ENCODE results near the gene RAPGEF1. TPM values are rescaled to one million over a fixed set of nuclear protein-coding genes. Genes with fewer than 3 reads are reported as not detected.

The RAPGEF1 gene
- total RNA-seq, 6 experiments from 2014 or later = 22.9 to 53.6 (median 30.2) TPM

DNA sequence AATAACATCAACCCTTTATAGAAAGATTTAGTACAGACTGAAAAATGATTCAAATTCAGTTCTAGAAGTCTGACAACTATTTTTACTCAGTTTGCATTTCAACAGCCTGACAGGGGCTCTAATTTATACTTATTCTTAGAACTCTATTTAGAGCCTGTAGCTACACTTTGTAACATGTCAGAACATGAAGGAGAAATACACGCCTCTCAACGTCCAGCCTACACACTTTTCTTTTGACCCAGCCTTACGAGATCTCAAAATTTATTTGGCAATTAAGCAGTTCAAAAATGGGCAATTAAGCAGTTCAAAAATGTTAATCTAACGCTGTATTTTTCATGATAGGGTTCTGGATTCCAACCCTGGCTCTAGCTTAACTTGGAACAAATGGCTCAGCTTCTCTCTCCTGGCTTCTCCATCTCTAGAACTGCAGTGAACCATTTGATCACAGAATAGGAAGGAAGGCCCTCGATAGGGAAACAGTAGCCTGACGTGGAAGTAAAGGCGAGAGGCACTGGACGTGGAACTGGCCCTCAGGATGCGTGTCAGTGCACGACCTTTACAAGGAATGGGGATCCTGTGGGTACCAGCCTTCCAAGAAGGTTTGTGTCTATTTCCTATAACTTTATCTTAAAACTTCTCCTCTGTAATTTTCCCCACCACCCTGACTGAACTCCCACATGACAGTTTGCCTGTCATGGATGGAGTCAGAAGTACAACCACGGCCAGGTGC lies 128.1 kb downstream of the RAPGEF1 start:
- intact Hi-C loops (cut with DNase I) = no loop called here
- DNase-seq = peak in 1 of 3 donors; percentile 11
- ATAC-seq = no peak

DNA sequence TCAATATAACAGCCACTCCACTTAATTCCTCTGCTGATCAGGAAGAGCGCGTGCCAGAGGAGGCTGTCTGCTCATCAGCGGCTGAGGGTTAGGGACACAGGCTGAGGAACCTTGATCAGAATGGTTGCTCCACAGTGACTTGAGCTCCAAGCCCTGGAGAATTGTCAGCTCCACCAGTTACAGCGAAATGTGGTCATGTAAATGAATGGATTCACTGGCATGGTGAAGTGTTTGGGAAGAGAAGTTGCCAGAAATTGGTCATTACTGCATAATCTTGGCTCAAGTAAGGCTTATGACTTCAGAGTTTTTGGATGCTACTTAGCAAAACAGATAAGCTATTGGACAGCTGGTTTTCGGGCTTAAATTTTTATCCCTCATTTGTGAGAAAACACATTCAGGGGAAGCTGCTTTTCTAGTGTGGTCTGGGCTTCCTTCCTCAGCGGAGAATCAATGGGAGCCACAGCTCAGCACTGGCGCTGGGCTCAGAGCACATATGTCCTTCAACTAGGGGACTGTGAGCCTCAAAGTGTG lies 129.6 kb downstream of the RAPGEF1 start:
- intact Hi-C loops (cut with DNase I) = no loop called here
- TF ChIP-seq, protein P1, sequence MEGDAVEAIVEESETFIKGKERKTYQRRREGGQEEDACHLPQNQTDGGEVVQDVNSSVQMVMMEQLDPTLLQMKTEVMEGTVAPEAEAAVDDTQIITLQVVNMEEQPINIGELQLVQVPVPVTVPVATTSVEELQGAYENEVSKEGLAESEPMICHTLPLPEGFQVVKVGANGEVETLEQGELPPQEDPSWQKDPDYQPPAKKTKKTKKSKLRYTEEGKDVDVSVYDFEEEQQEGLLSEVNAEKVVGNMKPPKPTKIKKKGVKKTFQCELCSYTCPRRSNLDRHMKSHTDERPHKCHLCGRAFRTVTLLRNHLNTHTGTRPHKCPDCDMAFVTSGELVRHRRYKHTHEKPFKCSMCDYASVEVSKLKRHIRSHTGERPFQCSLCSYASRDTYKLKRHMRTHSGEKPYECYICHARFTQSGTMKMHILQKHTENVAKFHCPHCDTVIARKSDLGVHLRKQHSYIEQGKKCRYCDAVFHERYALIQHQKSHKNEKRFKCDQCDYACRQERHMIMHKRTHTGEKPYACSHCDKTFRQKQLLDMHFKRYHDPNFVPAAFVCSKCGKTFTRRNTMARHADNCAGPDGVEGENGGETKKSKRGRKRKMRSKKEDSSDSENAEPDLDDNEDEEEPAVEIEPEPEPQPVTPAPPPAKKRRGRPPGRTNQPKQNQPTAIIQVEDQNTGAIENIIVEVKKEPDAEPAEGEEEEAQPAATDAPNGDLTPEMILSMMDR (IDR thresholded peaks at IDR 0.05) = no peak
- TF ChIP-seq POLR2A (IDR thresholded peaks at IDR 0.05) = no peak
- WGBS (ENCODE audit: insufficient coverage, low coverage, low lambda C conversion rate, missing lambda C conversion rate) = 84% methylated on average over 6 of the region's 7 CpGs
- Histone ChIP-seq H3K27ac (no peak overlapping the region), H3K27me3 (no peaks in the 10 kb centered on the region), H3K4me1 (peaks cover 0 to 12% (median 6%) of the 10 kb centered on the region in 4 donors), H3K4me3 (no peak overlapping the region), H3K36me3 (peaks cover 0 to 5% (median 3%) of the 10 kb centered on the region in 4 donors), H3K9me3 (no peaks in the 10 kb centered on the region)
- DNase-seq (peak in 1 of 3 donors; percentile 3), ATAC-seq (no peak)

More for the DNA sequence above, 128.1 kb downstream of the RAPGEF1 start:
- Histone ChIP-seq H3K27ac (no peak overlapping the region), H3K36me3 (peaks cover 0 to 5% (median 4%) of the 10 kb centered on the region in 4 donors), H3K4me3 (no peak overlapping the region), H3K4me1 (peaks cover 0 to 10% (median 3%) of the 10 kb centered on the region in 4 donors), H3K27me3 (no peaks in the 10 kb centered on the region), H3K9me3 (no peaks in the 10 kb centered on the region)
- WGBS (ENCODE audit: insufficient coverage, low coverage, low lambda C conversion rate, missing lambda C conversion rate) = 95% methylated on average over 11 of the region's 11 CpGs
- TF ChIP-seq POLR2A (IDR thresholded peaks at IDR 0.05) = no peak
- TF ChIP-seq, protein P1 (IDR thresholded peaks at IDR 0.05) = no peak

DNA sequence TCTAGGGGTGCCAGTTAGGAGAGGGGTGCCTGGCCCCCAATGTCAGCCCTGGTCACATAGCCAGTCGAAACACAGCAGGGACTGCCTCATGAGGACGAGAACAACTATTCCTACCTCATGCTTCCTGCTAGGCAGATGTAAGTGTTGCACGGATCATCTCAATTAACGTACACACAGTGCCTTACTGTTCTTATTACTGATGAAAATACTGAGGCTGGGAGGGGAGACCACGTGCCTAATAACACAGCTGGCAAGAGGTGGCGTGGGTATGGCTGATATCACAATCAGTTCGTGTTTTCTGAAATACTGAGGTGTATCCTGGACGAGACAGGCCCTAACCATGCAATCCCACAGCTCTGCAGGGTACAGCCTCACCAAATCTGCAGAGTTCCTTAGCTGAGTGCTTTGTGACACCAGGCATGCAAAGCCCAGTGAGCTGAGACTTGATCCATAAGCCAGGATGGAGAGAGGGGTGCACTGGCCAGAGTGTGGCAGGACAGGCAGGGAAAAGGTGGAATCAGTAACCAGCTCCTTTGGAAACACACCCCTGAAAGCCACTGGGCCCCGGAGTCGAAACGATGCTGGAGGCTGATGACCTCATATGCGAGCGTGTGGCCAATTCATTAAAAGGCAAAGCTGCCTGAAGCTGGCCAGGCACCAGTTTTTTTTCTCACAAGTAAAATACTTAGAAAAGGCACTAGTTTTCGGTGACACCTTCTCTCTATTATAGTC lies 130.6 kb downstream of the RAPGEF1 start:
- Histone ChIP-seq H3K36me3 (peaks cover 0 to 3% (median 0%) of the 10 kb centered on the region in 4 donors), H3K4me3 (no peak overlapping the region), H3K4me1 (peaks cover 0 to 12% (median 6%) of the 10 kb centered on the region in 4 donors), H3K27ac (peak overlapping the region in 2 of 3 donors; percentile 3 to 26), H3K27me3 (no peaks in the 10 kb centered on the region), H3K9me3 (no peaks in the 10 kb centered on the region)
- intact Hi-C loops (cut with DNase I) = no loop called here
- DNase-seq (peak in 1 of 3 donors; percentile 28), ATAC-seq (peak in 1 of 4 donors; percentile 2)
- 65% methylated on average over 14 of the region's 14 CpGs for WGBS (ENCODE audit: insufficient coverage, low coverage, low lambda C conversion rate, missing lambda C conversion rate)
- no peak for TF ChIP-seq POLR2A (IDR thresholded peaks at IDR 0.05)
- TF ChIP-seq, protein P1 (IDR thresholded peaks at IDR 0.05) = no peak

DNA sequence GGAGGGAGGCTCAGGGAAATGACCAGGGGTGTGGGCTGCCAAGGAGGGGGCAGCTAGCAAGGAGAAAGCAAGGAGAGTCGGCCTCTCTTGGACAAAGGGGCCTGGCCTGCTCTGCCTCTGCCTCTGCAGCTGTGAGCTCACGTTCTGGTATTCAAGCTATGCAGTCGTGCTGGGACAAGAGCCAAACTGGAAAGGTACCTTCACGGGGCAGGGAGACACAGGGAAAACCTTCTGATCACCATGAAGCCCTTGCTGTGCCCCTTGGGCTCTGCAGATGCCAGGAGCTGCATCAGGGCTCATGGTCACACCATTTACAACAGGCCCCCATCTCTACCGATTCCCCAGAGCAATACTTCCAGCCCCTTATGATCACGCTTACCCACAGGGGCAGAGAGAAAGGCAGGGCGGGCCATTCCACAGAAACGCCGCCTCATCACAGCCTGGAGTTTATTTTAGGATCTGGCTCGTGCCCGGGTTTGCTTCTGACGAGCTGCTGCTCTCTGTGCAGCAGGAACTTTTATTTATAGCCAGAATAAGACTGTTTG lies 131.3 kb downstream of the RAPGEF1 start:
- Histone ChIP-seq H3K27ac (peak overlapping the region in 2 of 3 donors; percentile 3 to 26), H3K4me1 (peaks cover 0 to 12% (median 6%) of the 10 kb centered on the region in 4 donors), H3K27me3 (no peaks in the 10 kb centered on the region), H3K36me3 (peaks cover 0 to 3% (median 0%) of the 10 kb centered on the region in 4 donors), H3K4me3 (no peak overlapping the region), H3K9me3 (no peaks in the 10 kb centered on the region)
- peak in 2 of 3 donors; percentile 43 to 66 for DNase-seq
- WGBS (ENCODE audit: insufficient coverage, low coverage, low lambda C conversion rate, missing lambda C conversion rate) = 30% methylated on average over 9 of the region's 12 CpGs
- intact Hi-C loops (cut with DNase I) = no loop called here
- TF ChIP-seq POLR2A (IDR thresholded peaks at IDR 0.05) = no peak
- TF ChIP-seq, protein P1 (IDR thresholded peaks at IDR 0.05) = no peak
- peak; percentile 38 to 62 (median 49) for ATAC-seq
